HG03060 (cell line): ENCODE results near the gene TFEB.

Experiments used
- ATAC-seq: cut with Tn5 transposase; IDR thresholded peaks from one replicate; pipeline ENCODE4 v1.9.1; 2021; ENCODE audit warnings: low read depth, moderate number of reproducible peaks; ENCODE audit not compliant: unreplicated experiment

Gene TFEB

GRCh38 chr6:41724586-41725501 lies 10.6 kb downstream of the TFEB start:
- ATAC-seq: no peak

- no peak for ATAC-seq
Observed at GRCh38 chr6:41724228-41724580, 11.2 kb downstream of the TFEB start.

GRCh38 chr6:41723530-41724227 lies 11.7 kb downstream of the TFEB start:
- peak; percentile 39 for ATAC-seq

- peak; percentile 1 for ATAC-seq
Observed at GRCh38 chr6:41722969-41723529, 12.4 kb downstream of the TFEB start.

GRCh38 chr6:41721414-41721813 lies 14.0 kb downstream of the TFEB start:
- ATAC-seq: no peak

- no peak for ATAC-seq
Observed at GRCh38 chr6:41720783-41721182, 14.6 kb downstream of the TFEB start.

- ATAC-seq: no peak
Observed at GRCh38 chr6:41720262-41720620, 15.2 kb downstream of the TFEB start.

GRCh38 chr6:41719436-41720261 lies 15.8 kb downstream of the TFEB start:
- ATAC-seq: no peak

- ATAC-seq: no peak
Observed at GRCh38 chr6:41718828-41719227, 16.6 kb downstream of the TFEB start.

GRCh38 chr6:41717392-41717736 lies 18.0 kb downstream of the TFEB start:
- no peak for ATAC-seq

GRCh38 chr6:41716516-41717391 lies 18.7 kb downstream of the TFEB start:
- no peak for ATAC-seq

GRCh38 chr6:41715795-41716515 lies 19.5 kb downstream of the TFEB start:
- ATAC-seq: no peak

- no peak for ATAC-seq
Observed at GRCh38 chr6:41714556-41715273, 20.7 kb downstream of the TFEB start.

GRCh38 chr6:41713650-41714291 lies 21.6 kb downstream of the TFEB start:
- peak; percentile 47 for ATAC-seq

- ATAC-seq: no peak
Observed at GRCh38 chr6:41713159-41713649, 22.2 kb downstream of the TFEB start.

- ATAC-seq: no peak
Observed at GRCh38 chr6:41712651-41713103, 22.7 kb downstream of the TFEB start.

- ATAC-seq: no peak
Observed at GRCh38 chr6:41711323-41712038, 23.9 kb downstream of the TFEB start.
